Measurements from ENCODE around the gene CEP120.
A peak's percentile ranks its signal among the peaks of the same experiment; 100 is the strongest.
"Not testable (repeated sequence)": the region's sequence is repeated elsewhere in the genome, so short reads cannot be mapped to it uniquely, and the experiment has no call there.

The CEP120 gene

GRCh38 chr5:123428521-123429220 lies 5.5 kb upstream of the CEP120 start:
- no peaks in the 10 kb centered on the region for H3K36me3 Mint-ChIP-seq (ENCODE audit: low read depth)
- H3K4me1 Mint-ChIP-seq (ENCODE audit: low read depth), result peaks cover 23% of the 10 kb centered on the region
- H3K27ac Mint-ChIP-seq, result peak overlapping the region; percentile 26
- DNase-seq, result no peak
- no peak overlapping the region for H3K4me3 Mint-ChIP-seq
- H3K27me3 Mint-ChIP-seq, result peaks cover 11% of the 10 kb centered on the region
- H3K9me3 Mint-ChIP-seq, result peaks cover 2% of the 10 kb centered on the region

GRCh38 chr5:123427281-123427680 lies 4.1 kb upstream of the CEP120 start:
- Mint-ChIP-seq H3K36me3 (ENCODE audit: low read depth) (no peaks in the 10 kb centered on the region), H3K4me3 (no peak overlapping the region), H3K27ac (no peak overlapping the region), H3K27me3 (peaks cover 10% of the 10 kb centered on the region), H3K4me1 (ENCODE audit: low read depth) (peaks cover 21% of the 10 kb centered on the region), H3K9me3 (peaks cover 2% of the 10 kb centered on the region)
- DNase-seq, result no peak

- peak overlapping the region; percentile 80 for H3K27ac Mint-ChIP-seq
- H3K27me3 Mint-ChIP-seq, result no peaks in the 10 kb centered on the region
- DNase-seq, result no peak
- H3K36me3 Mint-ChIP-seq (ENCODE audit: low read depth), result peaks cover under 1% of the 10 kb centered on the region
- H3K4me3 Mint-ChIP-seq, result no peak overlapping the region
- peaks cover 2% of the 10 kb centered on the region for H3K9me3 Mint-ChIP-seq
- peaks cover 21% of the 10 kb centered on the region for H3K4me1 Mint-ChIP-seq (ENCODE audit: low read depth)
Observed at GRCh38 chr5:123425431-123425830, 2.2 kb upstream of the CEP120 start.

- Mint-ChIP-seq H3K36me3 (ENCODE audit: low read depth) (peaks cover 26% of the 10 kb centered on the region), H3K4me3 (no peak overlapping the region), H3K27me3 (no peaks in the 10 kb centered on the region), H3K9me3 (peaks cover 2% of the 10 kb centered on the region), H3K27ac (no peak overlapping the region), H3K4me1 (ENCODE audit: low read depth) (peaks cover 28% of the 10 kb centered on the region)
- no peak for DNase-seq
Observed at GRCh38 chr5:123422433-123423277, 548 bp downstream of the CEP120 start.

GRCh38 chr5:123421773-123422172 lies 1.4 kb downstream of the CEP120 start:
- H3K27ac Mint-ChIP-seq, result no peak overlapping the region
- no peaks in the 10 kb centered on the region for H3K27me3 Mint-ChIP-seq
- no peak overlapping the region for H3K4me3 Mint-ChIP-seq
- no peak for DNase-seq
- peaks cover 2% of the 10 kb centered on the region for H3K9me3 Mint-ChIP-seq
- peaks cover 31% of the 10 kb centered on the region for H3K36me3 Mint-ChIP-seq (ENCODE audit: low read depth)
- peaks cover 33% of the 10 kb centered on the region for H3K4me1 Mint-ChIP-seq (ENCODE audit: low read depth)

- peaks cover 80% of the 10 kb centered on the region for H3K36me3 Mint-ChIP-seq (ENCODE audit: low read depth)
- no peaks in the 10 kb centered on the region for H3K27me3 Mint-ChIP-seq
- peaks cover 38% of the 10 kb centered on the region for H3K4me1 Mint-ChIP-seq (ENCODE audit: low read depth)
Observed at GRCh38 chr5:123414974-123415373, 8.2 kb downstream of the CEP120 start.

GRCh38 chr5:123412206-123412605 lies 11.0 kb downstream of the CEP120 start:
- no peaks in the 10 kb centered on the region for H3K27me3 Mint-ChIP-seq

More at GRCh38 chr5:123414974-123415373, 8.2 kb downstream of the CEP120 start:
- no peak for DNase-seq
- Mint-ChIP-seq H3K9me3 (no peaks in the 10 kb centered on the region), H3K27ac (no peak overlapping the region), H3K4me3 (no peak overlapping the region)

GRCh38 chr5:123401999-123402398 lies 21.2 kb downstream of the CEP120 start:
- not testable (repeated sequence) for H3K27ac Mint-ChIP-seq, H3K4me3 Mint-ChIP-seq, H3K9me3 Mint-ChIP-seq, DNase-seq, H3K27me3 Mint-ChIP-seq
- H3K36me3 Mint-ChIP-seq (ENCODE audit: low read depth), result peaks cover 93% of the 10 kb centered on the region
- H3K4me1 Mint-ChIP-seq (ENCODE audit: low read depth), result peaks cover 11% of the 10 kb centered on the region

More at GRCh38 chr5:123412206-123412605, 11.0 kb downstream of the CEP120 start:
- Mint-ChIP-seq H3K9me3 (no peaks in the 10 kb centered on the region), H3K27ac (no peak overlapping the region), H3K4me1 (ENCODE audit: low read depth) (peaks cover 40% of the 10 kb centered on the region), H3K36me3 (ENCODE audit: low read depth) (peaks cover 80% of the 10 kb centered on the region), H3K4me3 (no peak overlapping the region)
- no peak for DNase-seq

GRCh38 chr5:123401320-123401719 lies 21.9 kb downstream of the CEP120 start:
- peaks cover 9% of the 10 kb centered on the region for H3K4me1 Mint-ChIP-seq (ENCODE audit: low read depth)
- no peak for DNase-seq
- no peaks in the 10 kb centered on the region for H3K27me3 Mint-ChIP-seq
- H3K4me3 Mint-ChIP-seq, result no peak overlapping the region
- peaks cover 95% of the 10 kb centered on the region for H3K36me3 Mint-ChIP-seq (ENCODE audit: low read depth)
- H3K27ac Mint-ChIP-seq, result no peak overlapping the region
- H3K9me3 Mint-ChIP-seq, result no peaks in the 10 kb centered on the region

GRCh38 chr5:123400870-123401291 lies 22.3 kb downstream of the CEP120 start:
- peaks cover 95% of the 10 kb centered on the region for H3K36me3 Mint-ChIP-seq (ENCODE audit: low read depth)
- DNase-seq; H3K4me1 Mint-ChIP-seq (ENCODE audit: low read depth); H3K27ac Mint-ChIP-seq; H3K4me3 Mint-ChIP-seq; H3K27me3 Mint-ChIP-seq; H3K9me3 Mint-ChIP-seq: not testable (repeated sequence)

- Mint-ChIP-seq H3K27me3 (no peaks in the 10 kb centered on the region), H3K4me3 (no peak overlapping the region), H3K9me3 (no peaks in the 10 kb centered on the region), H3K36me3 (ENCODE audit: low read depth) (peaks cover 90% of the 10 kb centered on the region), H3K27ac (no peak overlapping the region), H3K4me1 (ENCODE audit: low read depth) (no peaks in the 10 kb centered on the region)
- no peak for DNase-seq
Observed at GRCh38 chr5:123398058-123398733, 25.0 kb downstream of the CEP120 start.

GRCh38 chr5:123397538-123397937 lies 25.7 kb downstream of the CEP120 start:
- no peaks in the 10 kb centered on the region for H3K9me3 Mint-ChIP-seq
- H3K4me3 Mint-ChIP-seq, result no peak overlapping the region
- H3K36me3 Mint-ChIP-seq (ENCODE audit: low read depth), result peaks cover 90% of the 10 kb centered on the region
- no peak overlapping the region for H3K27ac Mint-ChIP-seq
- no peaks in the 10 kb centered on the region for H3K27me3 Mint-ChIP-seq
- H3K4me1 Mint-ChIP-seq (ENCODE audit: low read depth), result no peaks in the 10 kb centered on the region
- DNase-seq, result no peak

- Mint-ChIP-seq H3K4me1 (ENCODE audit: low read depth) (no peaks in the 10 kb centered on the region), H3K27me3 (no peaks in the 10 kb centered on the region)
Observed at GRCh38 chr5:123391009-123391408, 32.2 kb downstream of the CEP120 start.

GRCh38 chr5:123389794-123390193 lies 33.4 kb downstream of the CEP120 start:
- Mint-ChIP-seq H3K27ac (no peak overlapping the region), H3K27me3 (no peaks in the 10 kb centered on the region), H3K9me3 (no peaks in the 10 kb centered on the region), H3K4me1 (ENCODE audit: low read depth) (peaks cover 2% of the 10 kb centered on the region), H3K36me3 (ENCODE audit: low read depth) (peaks cover 88% of the 10 kb centered on the region), H3K4me3 (no peak overlapping the region)
- no peak for DNase-seq

More at GRCh38 chr5:123391009-123391408, 32.2 kb downstream of the CEP120 start:
- Mint-ChIP-seq H3K36me3 (ENCODE audit: low read depth) (peaks cover 84% of the 10 kb centered on the region), H3K4me3 (no peak overlapping the region), H3K9me3 (no peaks in the 10 kb centered on the region), H3K27ac (no peak overlapping the region)
- DNase-seq, result no peak
